GM12878 (cell line): ENCODE data around the gene IGLL5. TPM values are rescaled to one million over a fixed set of nuclear protein-coding genes. Genes with fewer than 3 reads are reported as not detected.

Experiments used
- ATAC-seq: fragments of 200-7000 bp; cut with Tn5 transposase; 3 replicates; pipeline ENCODE4 v1.9.1; 2020; ENCODE audit warnings: mild to moderate bottlenecking, moderate library complexity
- BruUV-seq: library from RNA; stranded (reverse); fragments of 400-500 nt; replicated peaks from 2 replicates; lab custom pipeline; 2021; lab: Mats Ljungman, UMichigan
- CTCF ChIA-PET: fragments of 300-600 bp; sonication (Branson Sonifier 250); formaldehyde crosslinking; extraction: SDS; loops from one replicate; lab custom pipeline; 2021; ENCODE audit warnings: inconsistent platforms; lab: Yijun Ruan, JAX
- POLR2A ChIA-PET: fragments of 350-600 bp; formaldehyde crosslinking; extraction: SDS; loops from one replicate; lab custom pipeline; 2021; ENCODE audit warnings: inconsistent platforms; lab: Charles Lee
- RAD21 ChIA-PET: fragments of 300-600 bp; sonication (Branson Sonifier 250); formaldehyde crosslinking; loops from one replicate; lab custom pipeline; 2023; ENCODE audit warnings: antibody characterized with exemption; ENCODE audit not compliant: unreplicated experiment; lab: Charles Lee
- SMC1A ChIA-PET: fragments of 300-600 bp; sonication (Branson Sonifier 250); formaldehyde crosslinking; loops from one replicate; lab custom pipeline; 2023; ENCODE audit not compliant: unreplicated experiment, uncharacterized antibody; lab: Charles Lee
- DNase-seq: peaks from one replicate; pipeline ENCODE4 v3.0.0-alpha.2; 2011; ENCODE audit warnings: low read depth, low spot score
- FAIRE-seq: peaks from 3 replicates; lab custom pipeline; 2011; peaks lifted over from hg19 to GRCh38; lab: Jason Lieb, UNC
- H2AFZ ChIP-seq: 2 replicates; pipeline ENCODE4 v1.6.0; 2011; ENCODE audit warnings: low read depth, low read length, control low read depth; ENCODE audit not compliant: control insufficient read depth
- H3K27ac ChIP-seq: 2 replicates; pipeline ENCODE4 v1.5.1; 2011; ENCODE audit warnings: control low read depth; ENCODE audit not compliant: control insufficient read depth, insufficient read depth
- H3K27me3 ChIP-seq, 2 experiments: replicated peaks in 1 of 2; 2 replicates each; pipeline versions ENCODE4 v1.6.0 to v1.6.1; 2011; ENCODE audit warnings: low read length in 1 of 2; ENCODE audit not compliant: control insufficient read depth in 2 of 2, insufficient read depth in 2 of 2
- H3K36me3 ChIP-seq, 2 experiments: 2 replicates each; pipeline ENCODE4 v1.5.1; 2011; ENCODE audit warnings: low read length in 1 of 2; ENCODE audit not compliant: control insufficient read depth in 2 of 2, insufficient read depth in 2 of 2
- H3K4me1 ChIP-seq: 2 replicates; pipeline ENCODE4 v1.6.1; 2011; ENCODE audit warnings: mild to moderate bottlenecking, low read length, moderate library complexity, mixed read lengths; ENCODE audit not compliant: control insufficient read depth, insufficient read depth
- H3K4me2 ChIP-seq: 2 replicates; pipeline ENCODE4 v1.6.0; 2011; ENCODE audit warnings: control low read depth; ENCODE audit not compliant: control insufficient read depth, insufficient read depth
- H3K4me3 ChIP-seq: fragments of 200-600 bp; sonication (generic); 2 replicates; pipeline ENCODE4 v1.5.1; 2016
- H3K79me2 ChIP-seq: 2 replicates; pipeline ENCODE4 v1.6.0; 2011; ENCODE audit warnings: low read length; ENCODE audit not compliant: control insufficient read depth, insufficient read depth
- H3K9ac ChIP-seq: 2 replicates; pipeline ENCODE4 v1.8.0; 2011; ENCODE audit warnings: low read length, control low read depth, mixed read lengths; ENCODE audit not compliant: control insufficient read depth, insufficient read depth
- H3K9me3 ChIP-seq: replicated peaks from 3 replicates; pipeline ENCODE4 v1.5.1; 2011; ENCODE audit warnings: mild to moderate bottlenecking, low read length; ENCODE audit not compliant: control insufficient read depth, insufficient read depth
- H4K20me1 ChIP-seq: 2 replicates; pipeline ENCODE4 v1.6.0; 2011; ENCODE audit not compliant: control insufficient read depth, insufficient read depth
- ATF2 ChIP-seq: IDR thresholded peaks from 2 replicates; pipeline ENCODE4 v1.6.1; 2012; ENCODE audit warnings: low read length, inconsistent platforms
- ETV6 ChIP-seq, 2 experiments: fragments of 450-650 bp in 1 of 2; IDR thresholded peaks in 1 of 2; conservative IDR thresholded peaks in 1 of 2; 2 replicates each; pipeline ENCODE4 v1.6.1; 2014; ENCODE audit warnings: antibody characterized with exemption in 1 of 2, borderline replicate concordance in 1 of 2, low read depth in 1 of 2, mild to moderate bottlenecking in 1 of 2, moderate library complexity in 1 of 2
- HDAC2 ChIP-seq: fragments of 200-600 bp; sonication (generic); IDR thresholded peaks from 2 replicates; pipeline ENCODE4 v1.6.1; 2017
- IKZF1 ChIP-seq: fragments of 450-650 bp; conservative IDR thresholded peaks from 2 replicates; pipeline ENCODE4 v1.6.1; 2017; ENCODE audit warnings: antibody characterized with exemption, mild to moderate bottlenecking
- IKZF2 ChIP-seq, 2 experiments: fragments of 450-650 bp; IDR thresholded peaks; 2 replicates each; pipeline ENCODE4 v1.6.1; 2017; ENCODE audit warnings: mild to moderate bottlenecking in 2 of 2, moderate library complexity in 2 of 2
- NBN ChIP-seq: fragments of 450-650 bp; IDR thresholded peaks from 2 replicates; pipeline ENCODE4 v1.6.1; 2016
- NKRF ChIP-seq: fragments of 450-650 bp; conservative IDR thresholded peaks from 2 replicates; pipeline ENCODE4 v1.6.1; 2017; ENCODE audit warnings: mild to moderate bottlenecking, moderate library complexity
- PBX3 ChIP-seq: IDR thresholded peaks from 2 replicates; pipeline ENCODE4 v1.6.1; 2011; ENCODE audit warnings: mild to moderate bottlenecking, low read depth, low read length, moderate library complexity; ENCODE audit not compliant: insufficient replicate concordance
- PKNOX1 ChIP-seq: fragments of 450-650 bp; IDR thresholded peaks from 2 replicates; pipeline ENCODE4 v1.6.1; 2016; ENCODE audit warnings: mild to moderate bottlenecking
- RAD51 ChIP-seq: fragments of 450-650 bp; IDR thresholded peaks from 2 replicates; pipeline ENCODE4 v1.6.1; 2016; ENCODE audit warnings: moderate library complexity, mild to moderate bottlenecking, inconsistent platforms
- SIN3A ChIP-seq: IDR thresholded peaks from 2 replicates; pipeline ENCODE4 v1.6.1; 2012; ENCODE audit warnings: low read depth, low read length, improper control_type of control experiment
- YBX1 ChIP-seq: fragments of 450-650 bp; IDR thresholded peaks from 2 replicates; pipeline ENCODE4 v1.6.1; 2016; ENCODE audit warnings: antibody characterized with exemption
- WGBS: methylation state at CpG from one replicate; pipeline ENCODE4 v1.1.6; 2016; ENCODE audit warnings: low lambda C conversion rate; ENCODE audit not compliant: insufficient replicate concordance, insufficient coverage; ENCODE audit errors: missing lambda C conversion rate; 5-methylcytosine and 5-hydroxymethylcytosine counted together
- in situ Hi-C: fragments of 300-500 bp; cut with MboI; formaldehyde crosslinking; loops from 9 replicates; pipeline ENCODE4 v1.14.3; 2018; ENCODE audit warnings: mixed read lengths
- intact Hi-C: fragments of 100-400 bp; cut with micrococcal nuclease; formaldehyde crosslinking; loops from one replicate; pipeline ENCODE4 v1.14.2; 2022; ENCODE audit not compliant: unreplicated experiment
- polyA plus RNA-seq, 11 experiments: library from polyadenylated mRNA; depleted of rRNA in 4 of 11; unstranded in 6 of 11; stranded (reverse) in 5 of 11; fragments of >200 nt; fragmentation: Nextera tagmentation in 4 of 11; fragmentation: Illumina TruSeq in 1 of 11; extraction: Ambion mirVana in 4 of 11; extraction: Trizol in 1 of 11; gene quantifications; 1 replicate in 1 of 11; 2 replicates in 10 of 11; pipeline versions ENCODE4 v1.2.1 to v1.2.3, GENCODE V29; 2011 to 2016; ENCODE audit warnings: inconsistent platforms in 2 of 11, missing spikeins in 2 of 11, low read depth in 1 of 11
- total RNA-seq, 4 experiments: library from RNA; depleted of rRNA in 3 of 4; stranded (reverse); fragments of >200 nt in 3 of 4; fragmentation: Illumina TruSeq in 1 of 4; extraction: Trizol in 1 of 4; gene quantifications; 2 replicates each; pipeline versions ENCODE4 v1.2.1 to v1.2.3, GENCODE V29; 2013 to 2021

Gene IGLL5
- total and polyA plus RNA-seq, 10 of the 15 experiments (the other 5 are each of a cell fraction or from before 2014, with no cell fraction given), result not detected

GRCh38 chr22:22848364-22848866 lies 39.2 kb upstream of the IGLL5 start (continued):
- TF ChIP-seq NKRF (no peak), NBN (0 out of 2 replicates have a peak, but pooled peaks have one; percentile 15), IKZF1 (0 out of 2 replicates have a peak, but pooled peaks have one; percentile 13), HDAC2 (no peak)

GRCh38 chr22:22849640-22850610 lies 37.7 kb upstream of the IGLL5 start:
- peak; percentile 49 for ATAC-seq
- in situ Hi-C loops, result loop anchor here (5.0 kb wide), 2 partner anchors 92 to 272 kb away; no protein-coding TSS in a partner anchor
- RAD21 ChIA-PET, result interaction anchor here (0.8 to 9.3 kb wide), 15 partner anchors 30 to 288 kb away, joined by 3 to 174 read pairs (median 8); no protein-coding TSS in a partner anchor
- Histone ChIP-seq H2AFZ (no peak overlapping the region), H3K4me2 (0 out of 2 replicates have a peak overlapping the region, but pooled peaks have one; percentile 9), H3K27ac (peak overlapping the region; percentile 6), H3K36me3 (no peaks in the 10 kb centered on the region), H3K4me3 (no peak overlapping the region), H3K27me3 (no peaks in the 10 kb centered on the region), H3K79me2 (no peaks in the 10 kb centered on the region), H3K9ac (no peak overlapping the region), H4K20me1 (no peaks in the 10 kb centered on the region), H3K4me1 (peaks cover 18% of the 10 kb centered on the region), H3K9me3 (no peaks in the 10 kb centered on the region)
- BruUV-seq, result TSS peak; percentile 66
- no peak for DNase-seq
- SMC1A ChIA-PET, result interaction anchor here (0.6 to 7.6 kb wide), 15 partner anchors 11 to 285 kb away, joined by 3 to 201 read pairs (median 3); no protein-coding TSS in a partner anchor
- POLR2A ChIA-PET, result interaction anchor here (0.8 to 3.7 kb wide), 6 partner anchors 27 to 104 kb away, joined by 3 to 38 read pairs (median 16); no protein-coding TSS in a partner anchor
- intact Hi-C loops, result loop anchor here (2.0 to 10.0 kb wide), 3 partner anchors 53 to 295 kb away; partner anchors contain the start of genes RAB36 and RSPH14
- FAIRE-seq, result no peak
- CTCF ChIA-PET, result interaction anchor here (0.7 to 12.5 kb wide), 20 partner anchors 19 to 263 kb away, joined by 3 to 551 read pairs (median 6); no protein-coding TSS in a partner anchor
- 35% methylated on average over 5 of the region's 5 CpGs for WGBS
- TF ChIP-seq RAD51 (no peak), ETV6 (conservative IDR thresholded peaks at IDR 0.05 in 1 of 2, IDR thresholded peaks at IDR 0.05 in 1 of 2; ENCODE audit: borderline replicate concordance in 1 of 2, low read depth in 1 of 2) (no peak), ATF2 (no peak), YBX1 (no peak), PKNOX1 (peak; percentile 88), PBX3 (peak; percentile 66), SIN3A (no peak), IKZF2 (IDR thresholded peaks at IDR 0.05) (no peak)
